ENCODE data around the gene MYLK3. TPM values are rescaled to one million over a fixed set of nuclear protein-coding genes. Genes with fewer than 3 reads are reported as not detected.

The MYLK3 gene
- total RNA-seq, 1 donor from 2014 or later = 0.25 TPM

- Histone ChIP-seq H3K27ac (no peak overlapping the region), H3K4me3 (no peak overlapping the region), H3K4me1 (no peaks in the 10 kb centered on the region), H3K36me3 (no peaks in the 10 kb centered on the region), H3K27me3 (no peaks in the 10 kb centered on the region), H3K9me3 (no peaks in the 10 kb centered on the region)
- DNase-seq (ENCODE audit: extremely low spot score in 2 of 2) = no peak
- intact Hi-C loops (cut with DNase I) = no loop called here
- TF ChIP-seq CTCF (IDR thresholded peaks at IDR 0.05) (no peak), POLR2A (IDR thresholded peaks at IDR 0.05) (no peak), POLR2AphosphoS5 (IDR thresholded peaks at IDR 0.05; ENCODE audit: insufficient read depth in 1 of 2, low read depth in 1 of 2) (no peak)
Observed at GRCh38 chr16:46774743-46775177, 26.6 kb upstream of the MYLK3 start.

- Histone ChIP-seq H3K9me3 (no peaks in the 10 kb centered on the region), H3K27me3 (no peaks in the 10 kb centered on the region), H3K27ac (no peak overlapping the region), H3K36me3 (no peaks in the 10 kb centered on the region), H3K4me3 (no peak overlapping the region), H3K4me1 (no peaks in the 10 kb centered on the region)
- no peak for TF ChIP-seq POLR2A (IDR thresholded peaks at IDR 0.05)
- TF ChIP-seq CTCF (IDR thresholded peaks at IDR 0.05) = no peak
- TF ChIP-seq POLR2AphosphoS5 (IDR thresholded peaks at IDR 0.05; ENCODE audit: insufficient read depth in 1 of 2, low read depth in 1 of 2) = no peak
- DNase-seq (ENCODE audit: extremely low spot score in 2 of 2) = no peak
- intact Hi-C loops (cut with DNase I) = no loop called here
Observed at GRCh38 chr16:46772463-46772862, 24.3 kb upstream of the MYLK3 start.

GRCh38 chr16:46768809-46769208 is 20.7 kb upstream of the MYLK3 start:
- Histone ChIP-seq H3K4me1 (no peaks in the 10 kb centered on the region), H3K27me3 (no peaks in the 10 kb centered on the region), H3K4me3 (no peak overlapping the region), H3K36me3 (no peaks in the 10 kb centered on the region), H3K27ac (no peak overlapping the region), H3K9me3 (no peaks in the 10 kb centered on the region)
- intact Hi-C loops (cut with DNase I) = no loop called here
- no peak for DNase-seq (ENCODE audit: extremely low spot score in 2 of 2)
- TF ChIP-seq POLR2AphosphoS5 (IDR thresholded peaks at IDR 0.05; ENCODE audit: insufficient read depth in 1 of 2, low read depth in 1 of 2) (no peak), POLR2A (IDR thresholded peaks at IDR 0.05) (no peak), CTCF (IDR thresholded peaks at IDR 0.05) (no peak)

- DNase-seq (ENCODE audit: extremely low spot score in 2 of 2) = no peak
- no peak for TF ChIP-seq POLR2AphosphoS5 (IDR thresholded peaks at IDR 0.05; ENCODE audit: insufficient read depth in 1 of 2, low read depth in 1 of 2)
- no peak for TF ChIP-seq POLR2A (IDR thresholded peaks at IDR 0.05)
- no peak for TF ChIP-seq CTCF (IDR thresholded peaks at IDR 0.05)
- intact Hi-C loops (cut with DNase I) = no loop called here
Observed at GRCh38 chr16:46765050-46765449, 16.9 kb upstream of the MYLK3 start.

GRCh38 chr16:46763147-46763546 is 15.0 kb upstream of the MYLK3 start:
- no peak for DNase-seq (ENCODE audit: extremely low spot score in 2 of 2)
- Histone ChIP-seq H3K27ac (no peak overlapping the region), H3K27me3 (no peaks in the 10 kb centered on the region), H3K4me3 (no peak overlapping the region), H3K9me3 (no peaks in the 10 kb centered on the region), H3K4me1 (no peaks in the 10 kb centered on the region), H3K36me3 (no peaks in the 10 kb centered on the region)
- TF ChIP-seq CTCF (IDR thresholded peaks at IDR 0.05) (no peak), POLR2A (IDR thresholded peaks at IDR 0.05) (no peak), POLR2AphosphoS5 (IDR thresholded peaks at IDR 0.05; ENCODE audit: insufficient read depth in 1 of 2, low read depth in 1 of 2) (no peak)
- intact Hi-C loops (cut with DNase I) = no loop called here

More at GRCh38 chr16:46765050-46765449, 16.9 kb upstream of the MYLK3 start:
- Histone ChIP-seq H3K27me3 (no peaks in the 10 kb centered on the region), H3K36me3 (no peaks in the 10 kb centered on the region), H3K4me3 (no peak overlapping the region), H3K9me3 (no peaks in the 10 kb centered on the region), H3K27ac (no peak overlapping the region), H3K4me1 (no peaks in the 10 kb centered on the region)

Data from vagina (tissue), 2 donors.